Measurements from ENCODE around the gene HOXA9. TPM values are rescaled to one million over a fixed set of nuclear protein-coding genes. Genes with fewer than 3 reads are reported as not detected.
A peak's percentile ranks its signal among the peaks of the same experiment; 100 is the strongest.

Gene HOXA9
- total and polyA plus RNA-seq, 2 experiments from 2014 or later: 3.6 to 4.4 TPM

DNA sequence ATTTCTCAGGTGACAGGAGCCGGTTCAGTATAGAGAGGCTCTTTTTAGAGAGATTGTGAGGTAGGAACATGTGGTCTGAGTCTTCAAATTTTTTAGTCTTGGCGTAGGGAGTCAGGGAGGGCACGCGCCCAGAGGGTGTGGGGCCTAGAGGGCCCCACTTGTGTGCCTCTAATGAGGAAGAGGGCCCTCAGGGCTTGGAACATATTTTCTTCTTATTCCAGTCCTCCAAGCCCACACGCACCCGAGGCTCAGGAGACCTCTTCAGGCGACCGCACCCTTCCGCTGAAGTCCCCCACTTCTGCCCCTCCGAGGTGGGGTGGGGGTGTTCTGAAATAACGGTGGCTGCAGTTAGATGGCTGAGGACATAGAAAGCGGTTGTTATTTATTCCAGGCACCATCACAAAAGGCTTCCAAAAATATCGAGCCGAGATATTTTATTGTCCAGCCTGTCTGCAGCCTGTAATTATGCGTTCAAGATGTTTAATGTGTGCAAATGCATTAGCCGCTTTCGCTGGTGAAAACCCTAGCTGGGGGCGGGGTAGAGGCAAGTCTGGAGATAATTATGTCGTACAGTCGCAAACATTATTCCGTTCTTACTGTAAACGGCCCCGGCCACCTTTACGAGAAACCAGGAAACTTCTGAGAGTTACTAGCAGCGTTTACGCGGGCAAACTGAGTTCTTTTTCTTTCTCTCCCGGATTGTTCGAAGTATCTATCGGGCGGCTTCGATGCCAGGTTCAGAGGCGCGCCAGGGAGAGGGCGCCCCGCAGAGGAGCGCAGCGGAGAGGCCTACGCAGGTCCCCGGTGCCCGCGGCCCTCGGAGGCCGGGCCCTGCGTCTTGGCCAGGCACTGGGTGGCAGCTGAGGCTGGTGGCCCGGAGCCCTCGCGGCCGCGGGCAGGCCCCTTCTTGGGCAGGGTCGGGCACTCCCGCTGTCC lies 47.4 kb upstream of the HOXA9 start:
- H3K27ac ChIP-seq: peak overlapping the region; percentile 82
- H3K4me3 ChIP-seq: no peak overlapping the region
- no peaks in the 10 kb centered on the region for H3K9me2 ChIP-seq (replicated peaks; ENCODE audit: insufficient read depth)
- H4K20me1 ChIP-seq (ENCODE audit: insufficient read depth, poor library complexity, severe bottlenecking): no peaks in the 10 kb centered on the region
- peaks cover 76% of the 10 kb centered on the region for H3K27me3 ChIP-seq
- H3K4me1 ChIP-seq (ENCODE audit: insufficient read depth): peaks cover 42% of the 10 kb centered on the region
- TF ChIP-seq EZH2phosphoT487 (IDR thresholded peaks at IDR 0.05; ENCODE audit: low read depth, severe bottlenecking, unreplicated experiment) (peak; percentile 40), EZH2 (IDR thresholded peaks at IDR 0.05; ENCODE audit: borderline replicate concordance) (peak; percentile 49)
- TF ChIP-seq, protein P1, sequence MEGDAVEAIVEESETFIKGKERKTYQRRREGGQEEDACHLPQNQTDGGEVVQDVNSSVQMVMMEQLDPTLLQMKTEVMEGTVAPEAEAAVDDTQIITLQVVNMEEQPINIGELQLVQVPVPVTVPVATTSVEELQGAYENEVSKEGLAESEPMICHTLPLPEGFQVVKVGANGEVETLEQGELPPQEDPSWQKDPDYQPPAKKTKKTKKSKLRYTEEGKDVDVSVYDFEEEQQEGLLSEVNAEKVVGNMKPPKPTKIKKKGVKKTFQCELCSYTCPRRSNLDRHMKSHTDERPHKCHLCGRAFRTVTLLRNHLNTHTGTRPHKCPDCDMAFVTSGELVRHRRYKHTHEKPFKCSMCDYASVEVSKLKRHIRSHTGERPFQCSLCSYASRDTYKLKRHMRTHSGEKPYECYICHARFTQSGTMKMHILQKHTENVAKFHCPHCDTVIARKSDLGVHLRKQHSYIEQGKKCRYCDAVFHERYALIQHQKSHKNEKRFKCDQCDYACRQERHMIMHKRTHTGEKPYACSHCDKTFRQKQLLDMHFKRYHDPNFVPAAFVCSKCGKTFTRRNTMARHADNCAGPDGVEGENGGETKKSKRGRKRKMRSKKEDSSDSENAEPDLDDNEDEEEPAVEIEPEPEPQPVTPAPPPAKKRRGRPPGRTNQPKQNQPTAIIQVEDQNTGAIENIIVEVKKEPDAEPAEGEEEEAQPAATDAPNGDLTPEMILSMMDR (IDR thresholded peaks at IDR 0.05; ENCODE audit: poor library complexity): no peak
- H2AFZ ChIP-seq: peak overlapping the region; percentile 16
- H3K36me3 ChIP-seq (replicated peaks; ENCODE audit: insufficient read depth, low read depth): no peaks in the 10 kb centered on the region
- DNase-seq (ENCODE audit: low spot score): no peak
- H3K79me2 ChIP-seq: peaks cover 12% of the 10 kb centered on the region
- H3K4me2 ChIP-seq: peak overlapping the region; percentile 69
- no peaks in the 10 kb centered on the region for H3K9me3 ChIP-seq (ENCODE audit: low read depth)
- WGBS (ENCODE audit: low lambda C conversion rate, missing lambda C conversion rate): 20% methylated on average over 52 of the region's 52 CpGs

DNA sequence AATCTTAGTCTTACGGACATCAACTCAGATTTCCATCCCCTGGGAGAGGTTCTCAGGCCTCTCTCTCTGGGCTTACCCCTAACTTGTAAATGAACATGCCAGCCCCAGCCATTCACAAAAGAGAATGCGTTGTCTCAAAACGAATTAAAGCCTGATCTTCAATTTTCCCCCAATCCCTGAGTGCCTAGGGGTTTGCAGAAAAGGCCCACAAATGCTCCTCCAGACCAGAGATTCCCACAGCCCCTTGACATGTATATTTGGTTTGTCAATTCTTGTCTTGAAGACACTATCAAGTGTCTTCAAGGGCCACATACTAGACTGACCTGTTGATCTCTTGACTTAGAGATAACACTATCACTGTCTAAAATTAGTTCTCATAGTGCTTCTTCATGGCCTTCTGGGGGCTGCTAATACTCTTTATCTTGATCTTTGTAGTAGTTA lies 46.4 kb upstream of the HOXA9 start:
- Histone ChIP-seq H4K20me1 (ENCODE audit: insufficient read depth, poor library complexity, severe bottlenecking) (no peaks in the 10 kb centered on the region), H3K9me3 (ENCODE audit: low read depth) (no peaks in the 10 kb centered on the region), H3K36me3 (replicated peaks; ENCODE audit: insufficient read depth, low read depth) (no peaks in the 10 kb centered on the region), H3K27me3 (peaks cover 78% of the 10 kb centered on the region), H3K79me2 (peaks cover 14% of the 10 kb centered on the region), H3K4me1 (ENCODE audit: insufficient read depth) (peaks cover 42% of the 10 kb centered on the region), H3K4me2 (no peak overlapping the region), H2AFZ (no peak overlapping the region), H3K27ac (peak overlapping the region; percentile 82), H3K4me3 (no peak overlapping the region), H3K9me2 (replicated peaks; ENCODE audit: insufficient read depth) (no peaks in the 10 kb centered on the region)
- no peak for DNase-seq (ENCODE audit: low spot score)
- WGBS (ENCODE audit: low lambda C conversion rate, missing lambda C conversion rate): 68% methylated on average over 3 of the region's 3 CpGs
- TF ChIP-seq EZH2 (IDR thresholded peaks at IDR 0.05; ENCODE audit: borderline replicate concordance): no peak
- TF ChIP-seq EZH2phosphoT487 (IDR thresholded peaks at IDR 0.05; ENCODE audit: low read depth, severe bottlenecking, unreplicated experiment): no peak
- TF ChIP-seq, protein P1 (IDR thresholded peaks at IDR 0.05; ENCODE audit: poor library complexity): no peak

DNA sequence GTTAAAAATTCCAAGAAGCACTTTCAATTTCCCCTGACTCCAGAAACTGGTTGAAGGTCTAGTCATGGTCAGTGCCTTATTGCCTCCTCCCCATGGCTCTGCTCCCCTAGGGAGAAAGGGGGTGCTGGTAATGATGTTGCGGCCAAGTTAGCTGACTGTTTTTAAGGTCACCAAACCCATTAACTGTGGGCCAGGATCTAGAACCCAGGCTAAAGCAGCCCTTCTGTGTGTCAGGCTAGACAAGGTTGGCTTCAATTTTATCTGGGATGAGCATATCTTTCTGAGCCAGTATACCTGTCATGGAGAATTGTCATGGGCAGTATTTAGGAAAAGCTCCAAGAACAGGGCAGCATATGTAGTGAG lies 45.7 kb upstream of the HOXA9 start:
- DNase-seq (ENCODE audit: low spot score): no peak
- H3K4me2 ChIP-seq: peak overlapping the region; percentile 69
- 95% methylated on average over 1 of the region's 1 CpG for WGBS (ENCODE audit: low lambda C conversion rate, missing lambda C conversion rate)
- H4K20me1 ChIP-seq (ENCODE audit: insufficient read depth, poor library complexity, severe bottlenecking): no peaks in the 10 kb centered on the region
- H3K27ac ChIP-seq: peak overlapping the region; percentile 55
- TF ChIP-seq EZH2 (IDR thresholded peaks at IDR 0.05; ENCODE audit: borderline replicate concordance) (peak; percentile 3), EZH2phosphoT487 (IDR thresholded peaks at IDR 0.05; ENCODE audit: low read depth, severe bottlenecking, unreplicated experiment) (no peak)
- TF ChIP-seq, protein P1 (IDR thresholded peaks at IDR 0.05; ENCODE audit: poor library complexity): no peak
- H3K27me3 ChIP-seq: peaks cover 80% of the 10 kb centered on the region
- no peaks in the 10 kb centered on the region for H3K9me3 ChIP-seq (ENCODE audit: low read depth)
- peaks cover 20% of the 10 kb centered on the region for H3K79me2 ChIP-seq
- H3K4me3 ChIP-seq: no peak overlapping the region
- peaks cover 37% of the 10 kb centered on the region for H3K4me1 ChIP-seq (ENCODE audit: insufficient read depth)
- H3K9me2 ChIP-seq (replicated peaks; ENCODE audit: insufficient read depth): no peaks in the 10 kb centered on the region
- no peak overlapping the region for H2AFZ ChIP-seq
- H3K36me3 ChIP-seq (replicated peaks; ENCODE audit: insufficient read depth, low read depth): no peaks in the 10 kb centered on the region

All from hepatocyte (in vitro differentiated cells).